ENCODE results near the gene CYP2A7. TPM values are rescaled to one million over a fixed set of nuclear protein-coding genes. Genes with fewer than 3 reads are reported as not detected.
"Not testable (repeated sequence)": the region's sequence is repeated elsewhere in the genome, so short reads cannot be mapped to it uniquely, and the experiment has no call there.

Gene CYP2A7, protein sequence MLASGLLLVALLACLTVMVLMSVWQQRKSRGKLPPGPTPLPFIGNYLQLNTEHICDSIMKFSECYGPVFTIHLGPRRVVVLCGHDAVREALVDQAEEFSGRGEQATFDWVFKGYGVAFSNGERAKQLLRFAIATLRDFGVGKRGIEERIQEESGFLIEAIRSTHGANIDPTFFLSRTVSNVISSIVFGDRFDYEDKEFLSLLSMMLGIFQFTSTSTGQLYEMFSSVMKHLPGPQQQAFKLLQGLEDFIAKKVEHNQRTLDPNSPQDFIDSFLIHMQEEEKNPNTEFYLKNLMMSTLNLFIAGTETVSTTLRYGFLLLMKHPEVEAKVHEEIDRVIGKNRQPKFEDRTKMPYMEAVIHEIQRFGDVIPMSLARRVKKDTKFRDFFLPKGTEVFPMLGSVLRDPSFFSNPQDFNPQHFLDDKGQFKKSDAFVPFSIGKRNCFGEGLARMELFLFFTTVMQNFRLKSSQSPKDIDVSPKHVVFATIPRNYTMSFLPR
- total RNA-seq = not detected in 2 replicates

DNA sequence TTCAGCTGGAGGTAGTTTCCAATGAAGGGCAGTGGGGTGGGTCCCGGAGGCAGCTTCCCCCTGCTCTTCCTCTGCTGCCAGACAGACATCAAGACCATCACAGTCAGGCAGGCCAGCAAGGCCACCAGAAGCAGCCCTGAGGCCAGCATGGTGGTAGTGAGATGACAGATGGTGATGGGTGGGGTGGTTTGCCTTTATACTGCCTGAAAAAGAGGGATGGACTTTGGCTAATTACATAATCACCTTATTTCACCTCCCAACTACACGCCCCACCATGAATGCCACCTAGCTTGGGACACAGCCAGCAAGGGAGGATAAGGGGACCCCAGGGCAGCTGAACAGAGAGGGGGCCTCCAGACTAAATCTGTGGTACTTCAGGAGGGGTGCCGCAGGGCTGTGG lies at the start of gene CYP2A7:
Gene CYP2A7 (minus strand): TSS at position 170 of the 400 bp plus-strand sequence. CDS start 21 bp downstream, at position 149.
- H3K4me3 ChIP-seq (ENCODE audit: low read depth, low read length); DNase-seq (ENCODE audit: low read depth); FAIRE-seq; H3K27me3 ChIP-seq (ENCODE audit: control insufficient read depth, insufficient read depth, low read length); H3K36me3 ChIP-seq (ENCODE audit: control insufficient read depth, insufficient read depth, low read length): not testable (repeated sequence)

DNA sequence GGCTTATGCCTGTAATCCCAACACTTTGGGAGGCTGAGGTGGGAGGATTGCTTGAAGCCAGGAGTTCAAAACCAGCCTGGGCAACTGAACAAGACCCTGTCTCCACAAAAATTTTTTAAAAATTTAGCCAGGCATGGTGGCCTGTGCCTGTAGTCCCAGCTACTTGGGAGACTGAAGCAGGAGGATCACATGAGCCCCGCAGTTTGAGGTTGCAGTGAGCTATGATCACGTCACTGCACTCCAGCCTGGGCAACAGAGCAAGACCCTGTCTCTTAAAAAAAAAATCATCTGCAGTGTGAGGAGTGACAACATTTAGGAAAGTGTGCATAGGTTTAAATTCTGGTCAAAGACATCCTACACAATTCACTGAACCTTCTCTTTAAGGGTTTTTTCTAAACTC lies 48.8 kb upstream of the CYP2A7 start:
- H3K36me3 ChIP-seq (ENCODE audit: control insufficient read depth, insufficient read depth, low read length); FAIRE-seq; H3K27me3 ChIP-seq (ENCODE audit: control insufficient read depth, insufficient read depth, low read length); DNase-seq (ENCODE audit: low read depth); H3K4me3 ChIP-seq (ENCODE audit: low read depth, low read length): not testable (repeated sequence)

DNA sequence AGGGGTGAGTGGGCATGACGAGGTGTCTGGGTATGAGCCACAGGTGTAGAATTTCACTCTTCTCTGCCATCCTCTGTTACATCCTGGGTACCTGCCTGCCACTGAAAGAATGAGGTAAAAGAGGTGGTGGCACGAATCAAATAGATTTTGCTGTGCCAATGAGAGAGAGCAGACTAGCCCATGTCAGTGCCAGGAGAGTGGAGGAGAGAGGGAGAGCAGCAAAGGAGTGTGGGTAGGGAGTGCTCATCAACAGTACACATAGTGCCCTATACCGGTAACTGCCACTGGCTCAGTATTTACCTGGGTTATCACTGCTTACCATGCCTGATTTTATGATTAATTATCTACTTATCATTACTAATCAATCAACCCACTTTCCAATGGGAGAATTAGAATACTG lies 47.9 kb upstream of the CYP2A7 start:
- H3K27me3 ChIP-seq (ENCODE audit: control insufficient read depth, insufficient read depth, low read length); H3K36me3 ChIP-seq (ENCODE audit: control insufficient read depth, insufficient read depth, low read length); FAIRE-seq; DNase-seq (ENCODE audit: low read depth); H3K4me3 ChIP-seq (ENCODE audit: low read depth, low read length): not testable (repeated sequence)

DNA sequence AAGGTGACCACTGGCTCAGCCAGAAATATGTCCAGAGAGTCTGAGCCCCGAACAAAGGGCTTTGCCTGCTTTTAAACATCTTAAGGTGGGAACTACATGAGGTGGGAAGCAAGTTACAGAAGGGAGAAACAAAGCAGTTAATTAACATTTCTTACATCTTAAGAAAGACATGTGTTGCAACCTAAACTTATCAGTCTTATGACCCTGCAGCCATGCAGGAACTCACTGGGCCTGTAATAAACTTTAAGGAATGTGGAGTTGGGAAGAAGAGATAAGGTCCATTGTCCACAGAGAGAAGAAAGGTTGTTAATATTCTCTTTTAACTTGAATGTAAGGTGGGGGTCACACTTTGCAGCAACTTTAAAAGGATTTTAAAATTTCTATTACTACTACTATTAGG lies 46.8 kb upstream of the CYP2A7 start:
- Histone ChIP-seq H3K27me3 (ENCODE audit: control insufficient read depth, insufficient read depth, low read length) (peaks cover 6% of the 10 kb centered on the region), H3K4me3 (ENCODE audit: low read depth, low read length) (no peak overlapping the region), H3K36me3 (ENCODE audit: control insufficient read depth, insufficient read depth, low read length) (no peaks in the 10 kb centered on the region)
- FAIRE-seq (no peak), DNase-seq (ENCODE audit: low read depth) (no peak)
- TF ChIP-seq, protein P1, sequence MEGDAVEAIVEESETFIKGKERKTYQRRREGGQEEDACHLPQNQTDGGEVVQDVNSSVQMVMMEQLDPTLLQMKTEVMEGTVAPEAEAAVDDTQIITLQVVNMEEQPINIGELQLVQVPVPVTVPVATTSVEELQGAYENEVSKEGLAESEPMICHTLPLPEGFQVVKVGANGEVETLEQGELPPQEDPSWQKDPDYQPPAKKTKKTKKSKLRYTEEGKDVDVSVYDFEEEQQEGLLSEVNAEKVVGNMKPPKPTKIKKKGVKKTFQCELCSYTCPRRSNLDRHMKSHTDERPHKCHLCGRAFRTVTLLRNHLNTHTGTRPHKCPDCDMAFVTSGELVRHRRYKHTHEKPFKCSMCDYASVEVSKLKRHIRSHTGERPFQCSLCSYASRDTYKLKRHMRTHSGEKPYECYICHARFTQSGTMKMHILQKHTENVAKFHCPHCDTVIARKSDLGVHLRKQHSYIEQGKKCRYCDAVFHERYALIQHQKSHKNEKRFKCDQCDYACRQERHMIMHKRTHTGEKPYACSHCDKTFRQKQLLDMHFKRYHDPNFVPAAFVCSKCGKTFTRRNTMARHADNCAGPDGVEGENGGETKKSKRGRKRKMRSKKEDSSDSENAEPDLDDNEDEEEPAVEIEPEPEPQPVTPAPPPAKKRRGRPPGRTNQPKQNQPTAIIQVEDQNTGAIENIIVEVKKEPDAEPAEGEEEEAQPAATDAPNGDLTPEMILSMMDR (IDR thresholded peaks at IDR 0.05; ENCODE audit: insufficient read depth, low read length, severe bottlenecking) = no peak

DNA sequence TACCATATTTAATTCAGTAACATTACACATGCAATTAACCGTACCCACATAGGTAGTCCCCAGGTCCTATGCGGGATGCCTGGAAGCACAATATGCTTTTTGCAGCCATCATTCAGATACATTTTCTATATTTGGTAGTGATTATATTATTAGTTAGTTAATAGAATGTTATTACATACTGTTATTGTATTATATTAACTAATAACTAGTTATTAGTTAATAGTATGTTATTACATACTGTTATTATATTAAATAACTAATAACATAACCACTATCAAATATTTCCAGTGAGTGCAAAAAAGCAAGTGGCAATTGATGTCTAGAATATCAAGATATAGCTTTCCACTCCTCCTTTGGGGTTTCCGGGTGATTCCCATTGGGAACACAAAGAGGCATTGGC lies 45.5 kb upstream of the CYP2A7 start:
- Histone ChIP-seq H3K27me3 (ENCODE audit: control insufficient read depth, insufficient read depth, low read length) (peaks cover 6% of the 10 kb centered on the region), H3K36me3 (ENCODE audit: control insufficient read depth, insufficient read depth, low read length) (no peaks in the 10 kb centered on the region), H3K4me3 (ENCODE audit: low read depth, low read length) (no peak overlapping the region)
- DNase-seq (ENCODE audit: low read depth) (no peak), FAIRE-seq (no peak)
- TF ChIP-seq, protein P1 (IDR thresholded peaks at IDR 0.05; ENCODE audit: insufficient read depth, low read length, severe bottlenecking) = no peak

DNA sequence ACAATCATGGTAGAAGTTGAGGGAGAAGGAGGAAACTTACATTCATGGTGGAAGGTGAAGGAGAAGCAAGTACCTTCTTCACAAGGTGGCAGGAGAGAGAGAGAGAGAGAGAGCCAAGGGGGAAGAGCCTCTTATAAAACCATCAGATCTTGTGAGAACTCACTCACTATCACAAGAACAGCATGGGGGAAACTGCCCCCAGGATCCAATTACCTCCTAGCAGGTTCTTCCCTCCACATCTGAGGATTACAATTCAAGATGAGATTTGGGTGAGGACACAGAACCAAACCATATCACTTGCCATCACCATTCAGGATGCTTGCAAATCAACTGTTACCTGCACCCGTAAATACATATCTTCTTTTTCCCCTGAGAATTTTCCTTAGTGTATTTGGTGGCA lies 44.2 kb upstream of the CYP2A7 start:
- H3K27me3 ChIP-seq (ENCODE audit: control insufficient read depth, insufficient read depth, low read length); DNase-seq (ENCODE audit: low read depth); H3K36me3 ChIP-seq (ENCODE audit: control insufficient read depth, insufficient read depth, low read length); FAIRE-seq; H3K4me3 ChIP-seq (ENCODE audit: low read depth, low read length): not testable (repeated sequence)

DNA sequence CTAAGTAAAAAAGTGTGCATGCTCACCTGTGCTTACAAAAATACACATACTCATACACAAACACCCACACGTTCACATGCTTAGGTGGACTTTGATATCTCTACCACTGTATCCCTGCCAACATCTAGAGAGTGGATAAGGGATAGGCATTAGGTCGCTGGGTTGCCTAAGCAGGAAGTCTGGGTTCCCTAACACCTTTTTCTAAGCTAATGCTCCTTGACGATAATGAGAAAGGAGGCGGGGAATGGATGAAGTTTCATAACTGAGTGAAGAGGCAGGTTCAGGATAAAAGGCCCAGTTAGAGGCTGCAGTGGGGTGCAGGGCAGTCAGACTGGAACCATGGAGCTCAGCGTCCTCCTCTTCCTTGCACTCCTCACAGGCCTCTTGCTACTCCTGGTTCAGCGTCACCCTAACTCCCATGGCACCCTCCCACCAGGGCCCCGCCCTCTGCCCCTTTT lies 41.9 kb upstream of the CYP2A7 start:
- H3K4me3 ChIP-seq (ENCODE audit: low read depth, low read length) = no peak overlapping the region
- TF ChIP-seq, protein P1 (IDR thresholded peaks at IDR 0.05; ENCODE audit: insufficient read depth, low read length, severe bottlenecking) = no peak
- H3K27me3 ChIP-seq (ENCODE audit: control insufficient read depth, insufficient read depth, low read length) = peaks cover 6% of the 10 kb centered on the region
- no peak for FAIRE-seq
- no peaks in the 10 kb centered on the region for H3K36me3 ChIP-seq (ENCODE audit: control insufficient read depth, insufficient read depth, low read length)
- no peak for DNase-seq (ENCODE audit: low read depth)

DNA sequence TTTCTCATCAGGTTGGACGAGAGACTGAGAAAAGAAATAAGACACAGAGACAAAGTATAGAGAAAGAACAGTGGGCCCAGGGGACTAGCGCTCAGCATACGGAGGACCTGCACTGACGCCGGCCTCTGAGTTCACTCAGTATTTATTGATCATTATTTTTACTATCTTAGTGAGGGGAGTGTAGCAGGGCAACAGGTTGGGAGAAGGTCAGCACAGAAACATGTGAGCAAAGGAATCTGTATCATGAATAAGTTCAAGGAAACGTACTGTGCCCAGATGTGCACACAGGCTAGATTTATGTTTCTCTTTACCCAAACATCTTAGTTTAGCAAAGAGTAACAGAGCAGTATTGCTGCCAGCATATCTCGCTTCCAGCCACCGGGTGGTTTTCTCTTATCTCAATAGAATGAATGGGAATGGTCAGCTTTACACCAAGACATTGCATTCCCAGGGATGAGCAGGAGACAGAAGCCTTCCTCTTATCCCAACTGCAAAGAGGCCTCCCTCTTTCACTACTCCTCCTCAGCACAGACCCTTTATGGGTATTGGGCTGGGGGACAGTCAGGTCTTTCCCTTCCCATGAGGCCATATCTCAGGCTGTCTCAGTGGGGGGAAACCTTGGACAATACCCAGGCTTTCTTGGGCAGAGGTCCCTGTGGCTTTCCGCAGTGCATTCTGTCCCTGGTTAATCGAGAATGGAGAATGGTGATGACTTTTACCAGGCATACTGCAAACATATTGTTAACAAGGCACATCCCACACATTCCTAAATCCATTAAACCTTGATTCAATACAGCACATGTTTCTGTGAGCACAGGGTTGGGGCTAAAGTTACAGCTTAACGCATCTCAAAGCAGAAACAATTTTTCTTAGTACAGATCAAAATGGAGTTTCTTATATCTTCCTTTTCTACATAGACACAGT lies 40.5 kb upstream of the CYP2A7 start:
- not testable (repeated sequence) for FAIRE-seq; H3K27me3 ChIP-seq (ENCODE audit: control insufficient read depth, insufficient read depth, low read length); H3K4me3 ChIP-seq (ENCODE audit: low read depth, low read length); DNase-seq (ENCODE audit: low read depth); H3K36me3 ChIP-seq (ENCODE audit: control insufficient read depth, insufficient read depth, low read length)
